Nephron progenitor cell (in vitro differentiated cells): Measurements from ENCODE around the gene CAMTA1.

ENCODE experiments used
- DNase-seq: peaks from one replicate; pipeline ENCODE4 v3.0.0; 2021
- H3K27ac Mint-ChIP-seq: 2 replicates; pipeline ENCODE4 v1.8.0; 2021; ENCODE audit warnings: mild to moderate bottlenecking, moderate library complexity, mixed read lengths
- H3K27me3 Mint-ChIP-seq: 2 replicates; pipeline ENCODE4 v1.8.0; 2021; ENCODE audit warnings: mild to moderate bottlenecking, low read depth, mixed read lengths; ENCODE audit not compliant: poor library complexity
- H3K36me3 Mint-ChIP-seq: 2 replicates; pipeline ENCODE4 v1.8.0; 2021; ENCODE audit warnings: low read depth, mixed read lengths
- H3K4me1 Mint-ChIP-seq: 2 replicates; pipeline ENCODE4 v1.8.0; 2021; ENCODE audit warnings: mixed read lengths
- H3K4me3 Mint-ChIP-seq: 2 replicates; pipeline ENCODE4 v1.8.0; 2021; ENCODE audit warnings: mild to moderate bottlenecking, moderate library complexity, mixed read lengths
- H3K9me3 Mint-ChIP-seq: 2 replicates; pipeline ENCODE4 v1.8.0; 2021; ENCODE audit warnings: mild to moderate bottlenecking, moderate library complexity, mixed read lengths
- TF ChIP-seq, protein P1 (sequence below): fragments of 200-600 bp; sonication (generic); IDR thresholded peaks from 2 replicates; pipeline ENCODE4 v1.5.0; 2021; ENCODE audit warnings: antibody characterized with exemption

CAMTA1 gene

DNA sequence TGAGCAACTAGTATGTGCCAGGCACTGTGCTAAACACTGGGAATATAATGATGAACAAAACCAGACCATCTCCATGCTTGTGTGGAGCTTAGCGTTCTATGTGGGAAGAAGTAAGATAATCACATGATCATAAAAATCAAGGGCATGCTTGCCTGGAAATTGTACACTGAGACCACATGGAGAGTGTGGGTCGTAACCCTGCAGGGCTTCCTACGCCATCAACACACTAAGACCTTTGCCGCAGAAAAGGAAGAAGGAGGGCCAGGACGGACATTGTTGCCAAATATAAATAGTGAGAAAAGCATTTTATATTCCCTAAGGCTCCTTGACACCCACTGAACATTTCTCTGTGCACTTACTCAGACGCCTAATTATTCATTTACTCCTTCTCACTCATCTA is 597.7 kb downstream of the CAMTA1 start:
- TF ChIP-seq, protein P1, sequence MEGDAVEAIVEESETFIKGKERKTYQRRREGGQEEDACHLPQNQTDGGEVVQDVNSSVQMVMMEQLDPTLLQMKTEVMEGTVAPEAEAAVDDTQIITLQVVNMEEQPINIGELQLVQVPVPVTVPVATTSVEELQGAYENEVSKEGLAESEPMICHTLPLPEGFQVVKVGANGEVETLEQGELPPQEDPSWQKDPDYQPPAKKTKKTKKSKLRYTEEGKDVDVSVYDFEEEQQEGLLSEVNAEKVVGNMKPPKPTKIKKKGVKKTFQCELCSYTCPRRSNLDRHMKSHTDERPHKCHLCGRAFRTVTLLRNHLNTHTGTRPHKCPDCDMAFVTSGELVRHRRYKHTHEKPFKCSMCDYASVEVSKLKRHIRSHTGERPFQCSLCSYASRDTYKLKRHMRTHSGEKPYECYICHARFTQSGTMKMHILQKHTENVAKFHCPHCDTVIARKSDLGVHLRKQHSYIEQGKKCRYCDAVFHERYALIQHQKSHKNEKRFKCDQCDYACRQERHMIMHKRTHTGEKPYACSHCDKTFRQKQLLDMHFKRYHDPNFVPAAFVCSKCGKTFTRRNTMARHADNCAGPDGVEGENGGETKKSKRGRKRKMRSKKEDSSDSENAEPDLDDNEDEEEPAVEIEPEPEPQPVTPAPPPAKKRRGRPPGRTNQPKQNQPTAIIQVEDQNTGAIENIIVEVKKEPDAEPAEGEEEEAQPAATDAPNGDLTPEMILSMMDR: no peak
- no peaks in the 10 kb centered on the region for H3K36me3 Mint-ChIP-seq
- H3K9me3 Mint-ChIP-seq: peaks cover 3% of the 10 kb centered on the region
- no peak for DNase-seq
- H3K4me3 Mint-ChIP-seq: no peak overlapping the region
- peaks cover 57% of the 10 kb centered on the region for H3K4me1 Mint-ChIP-seq
- peaks cover 3% of the 10 kb centered on the region for H3K27me3 Mint-ChIP-seq
- H3K27ac Mint-ChIP-seq: no peak overlapping the region

DNA sequence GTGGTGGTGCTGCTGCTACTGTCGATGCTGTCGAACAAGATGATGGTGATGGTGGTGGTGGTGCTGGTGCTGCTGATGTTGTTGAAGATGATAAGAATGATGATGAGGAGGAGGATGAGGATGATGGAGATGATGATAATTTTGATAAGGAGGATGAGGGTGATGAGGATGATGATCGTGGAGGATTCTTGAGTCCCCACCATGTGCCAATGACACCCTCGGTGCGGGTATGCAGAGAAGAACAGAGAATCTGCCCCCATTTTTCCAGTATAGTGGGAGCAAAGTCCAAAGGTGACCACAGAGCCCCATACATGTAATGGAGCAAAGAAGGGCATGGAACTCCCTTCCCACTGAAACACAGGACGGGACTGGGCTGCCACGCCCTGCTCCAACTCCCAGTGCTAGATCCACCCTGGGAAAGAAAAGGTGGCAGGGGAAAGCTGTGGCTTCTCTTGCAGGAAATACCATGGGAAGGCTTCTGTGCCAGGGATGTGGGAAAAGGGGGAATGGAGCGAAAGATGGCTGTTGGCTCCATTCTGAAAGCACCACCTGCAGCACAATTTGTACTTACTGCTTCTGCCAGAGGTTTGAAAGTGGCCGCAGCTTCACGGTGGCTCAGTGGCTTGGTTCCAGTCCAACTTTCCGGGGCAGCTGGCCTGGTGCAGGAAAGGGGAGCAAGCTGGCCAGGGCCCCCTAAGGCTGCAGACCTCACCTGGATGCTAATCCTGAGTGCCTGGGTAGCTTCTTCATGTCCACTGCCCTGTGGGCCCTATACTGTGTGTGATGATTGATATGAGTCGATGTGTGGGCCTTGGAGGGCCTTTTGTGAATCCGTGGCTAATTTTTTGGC is 598.6 kb downstream of the CAMTA1 start:
- H3K27me3 Mint-ChIP-seq: peaks cover 3% of the 10 kb centered on the region
- DNase-seq: no peak
- peaks cover 3% of the 10 kb centered on the region for H3K9me3 Mint-ChIP-seq
- H3K4me1 Mint-ChIP-seq: peaks cover 57% of the 10 kb centered on the region
- H3K27ac Mint-ChIP-seq: no peak overlapping the region
- TF ChIP-seq, protein P1: no peak
- H3K36me3 Mint-ChIP-seq: no peaks in the 10 kb centered on the region
- H3K4me3 Mint-ChIP-seq: no peak overlapping the region

DNA sequence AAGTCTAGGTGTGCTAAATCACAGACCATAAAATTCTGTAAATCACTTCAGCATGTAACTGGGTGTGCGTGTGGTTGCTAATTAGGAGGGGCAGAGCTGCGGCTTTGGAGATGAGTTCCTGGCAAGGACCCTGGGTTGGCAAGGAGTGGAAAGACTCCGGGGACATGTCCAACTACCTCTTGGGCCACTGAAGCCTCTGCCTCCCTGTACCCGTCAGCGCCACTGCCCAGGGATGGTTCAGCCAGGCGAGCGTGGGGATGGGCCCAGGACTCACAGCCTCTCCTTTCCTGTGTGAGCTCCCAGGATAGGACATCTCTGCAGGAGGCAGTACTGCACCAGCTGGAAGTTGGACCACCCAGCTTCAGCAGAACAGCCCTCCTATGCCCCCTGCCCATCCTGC is 599.4 kb downstream of the CAMTA1 start:
- Mint-ChIP-seq H3K4me1 (peaks cover 57% of the 10 kb centered on the region), H3K36me3 (no peaks in the 10 kb centered on the region), H3K9me3 (peaks cover 3% of the 10 kb centered on the region), H3K27me3 (peaks cover 3% of the 10 kb centered on the region), H3K27ac (no peak overlapping the region), H3K4me3 (no peak overlapping the region)
- DNase-seq: no peak
- TF ChIP-seq, protein P1: no peak

DNA sequence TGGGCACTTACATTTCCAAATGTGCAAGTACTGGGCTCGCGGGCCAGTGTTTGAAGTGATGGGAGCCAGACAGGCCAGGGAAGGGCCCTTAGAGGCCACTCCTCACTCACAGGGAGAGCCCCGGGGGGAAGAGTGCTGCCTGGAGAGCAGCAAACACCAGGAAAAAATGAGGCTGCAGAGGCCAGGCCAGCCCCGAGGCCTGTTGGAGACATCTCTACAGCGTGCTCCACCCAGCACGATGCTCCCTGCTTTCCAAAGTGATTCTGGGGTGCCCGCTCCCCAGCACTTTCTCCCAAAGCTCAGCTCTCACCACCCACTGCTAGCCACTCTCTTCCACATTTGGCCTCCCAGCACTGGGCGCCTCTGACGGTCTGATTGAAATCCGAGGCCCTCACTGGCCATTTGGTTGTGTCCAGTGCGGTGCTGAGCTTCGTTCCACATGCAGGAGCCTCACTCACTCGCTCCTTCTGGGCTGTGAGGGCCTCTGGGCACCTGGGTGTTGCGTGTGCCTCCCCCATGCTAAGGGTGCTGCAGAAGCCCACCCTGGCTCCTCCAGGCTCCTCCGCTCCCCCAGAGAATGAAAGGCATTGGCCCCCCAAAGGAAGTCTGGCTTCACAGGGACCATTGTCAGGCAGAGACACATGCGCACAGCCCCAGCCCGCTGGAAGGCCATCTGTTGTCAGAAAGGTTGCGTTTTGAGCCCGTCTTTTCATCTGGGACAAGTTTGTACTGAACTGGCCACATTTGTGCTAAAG is 600.4 kb downstream of the CAMTA1 start:
- H3K9me3 Mint-ChIP-seq: peaks cover 3% of the 10 kb centered on the region
- no peak for DNase-seq

DNA sequence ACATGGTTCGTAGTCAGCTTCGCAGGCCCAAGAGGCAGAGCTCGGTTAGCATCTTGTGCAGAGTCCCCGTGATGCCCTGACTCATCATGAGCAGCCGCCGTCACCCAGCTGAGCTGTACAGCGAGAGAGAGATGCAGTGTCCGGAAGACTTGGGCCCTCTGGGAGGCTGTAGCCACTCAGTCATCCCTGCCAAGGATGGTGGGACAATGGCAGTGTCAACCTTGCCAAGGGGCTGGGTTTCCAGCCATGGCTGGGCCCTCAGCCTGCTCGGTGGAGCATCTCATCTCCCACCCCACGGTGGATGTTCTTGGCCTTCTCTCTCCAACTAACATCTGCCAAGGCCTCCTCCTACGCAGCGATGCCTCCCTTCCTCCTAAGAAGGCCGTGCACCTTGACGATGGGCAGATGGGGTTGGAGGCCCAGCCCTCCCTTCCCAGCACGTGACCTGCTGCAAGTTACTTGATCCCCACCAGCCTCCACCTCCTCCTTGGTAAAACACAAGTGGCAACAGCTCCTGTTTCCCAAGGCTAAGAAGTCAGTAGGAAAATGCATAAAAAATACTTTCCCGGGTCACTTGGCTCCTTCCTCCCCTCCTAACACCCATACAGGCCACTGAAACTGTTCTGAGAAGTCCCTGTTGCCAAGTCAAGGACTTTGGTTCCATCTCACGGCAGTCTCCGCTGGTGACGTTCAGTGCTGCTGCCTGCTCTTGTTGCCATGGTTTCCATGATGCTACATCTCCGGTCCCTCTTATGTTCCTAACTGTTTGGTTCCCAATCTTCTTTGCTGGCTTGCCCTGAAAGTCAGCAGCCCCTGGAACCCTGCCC is 601.2 kb downstream of the CAMTA1 start:
- Mint-ChIP-seq H3K27me3 (peaks cover 3% of the 10 kb centered on the region), H3K36me3 (no peaks in the 10 kb centered on the region), H3K9me3 (peaks cover 3% of the 10 kb centered on the region), H3K4me3 (no peak overlapping the region), H3K4me1 (peaks cover 58% of the 10 kb centered on the region), H3K27ac (peak overlapping the region; percentile 48)
- DNase-seq: no peak
- TF ChIP-seq, protein P1: no peak

More for the DNA sequence above, 600.4 kb downstream of the CAMTA1 start:
- H3K4me1 Mint-ChIP-seq: peaks cover 58% of the 10 kb centered on the region
- peak overlapping the region; percentile 45 for H3K27ac Mint-ChIP-seq
- H3K27me3 Mint-ChIP-seq: peaks cover 3% of the 10 kb centered on the region
- TF ChIP-seq, protein P1: no peak
- no peak overlapping the region for H3K4me3 Mint-ChIP-seq
- no peaks in the 10 kb centered on the region for H3K36me3 Mint-ChIP-seq
